ENCODE measurements around the gene FBF1.

The FBF1 gene

DNA sequence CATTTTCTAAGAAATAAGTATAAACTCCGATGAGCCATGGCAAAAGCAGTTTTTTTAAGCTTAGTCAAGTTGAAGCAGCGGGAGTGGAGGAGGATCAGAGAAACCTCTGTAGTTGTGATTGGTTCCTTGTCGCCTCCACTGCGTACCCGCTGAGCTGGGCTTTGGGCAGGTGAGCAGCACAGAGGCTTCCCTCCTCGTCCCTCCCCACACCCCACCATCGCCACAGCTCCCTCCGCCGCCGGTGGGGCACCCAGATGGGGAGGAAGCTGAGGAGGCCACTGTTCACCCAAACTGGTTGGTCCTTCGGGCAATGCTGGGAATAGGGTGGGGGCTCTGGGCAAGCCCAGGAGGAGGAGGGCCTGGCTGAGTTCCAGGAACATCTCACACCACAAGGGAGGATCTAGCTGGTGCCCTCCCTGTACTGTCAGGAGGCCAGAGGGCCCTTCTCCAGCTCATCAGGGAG is 31.0 kb downstream of the FBF1 start:
- Histone ChIP-seq H3K27ac (ENCODE audit: low read depth, low read length) (no peak overlapping the region), H3K4me2 (ENCODE audit: low read length) (no peak overlapping the region), H3K36me3 (ENCODE audit: control insufficient read depth, low read length) (peaks cover 8% of the 10 kb centered on the region; the same call in 1 of the 2 replicates), H3K9me2 (replicated peaks; ENCODE audit: control insufficient read depth, low read length) (no peaks in the 10 kb centered on the region), H3K4me1 (ENCODE audit: control insufficient read depth, low read length) (peaks cover 8% of the 10 kb centered on the region), H3K79me2 (ENCODE audit: control insufficient read depth, low read length) (no peaks in the 10 kb centered on the region), H3F3A (ENCODE audit: control insufficient read depth, insufficient read depth) (0 out of 2 replicates have a peak, but pooled peaks cover 3% of the 10 kb centered on the region), H3K4me3 (ENCODE audit: low read length) (no peak overlapping the region), H3K9me3 (ENCODE audit: control insufficient read depth, insufficient read depth, low read length) (no peaks in the 10 kb centered on the region), H3K27me3 (ENCODE audit: control insufficient read depth, low read length) (no peaks in the 10 kb centered on the region), H4K20me1 (ENCODE audit: control insufficient read depth, insufficient read depth, low read depth, low read length) (no peaks in the 10 kb centered on the region)
- TF ChIP-seq EZH2phosphoT487 (IDR thresholded peaks at IDR 0.05; ENCODE audit: borderline replicate concordance, low read length): no peak
- TF ChIP-seq, protein P1, sequence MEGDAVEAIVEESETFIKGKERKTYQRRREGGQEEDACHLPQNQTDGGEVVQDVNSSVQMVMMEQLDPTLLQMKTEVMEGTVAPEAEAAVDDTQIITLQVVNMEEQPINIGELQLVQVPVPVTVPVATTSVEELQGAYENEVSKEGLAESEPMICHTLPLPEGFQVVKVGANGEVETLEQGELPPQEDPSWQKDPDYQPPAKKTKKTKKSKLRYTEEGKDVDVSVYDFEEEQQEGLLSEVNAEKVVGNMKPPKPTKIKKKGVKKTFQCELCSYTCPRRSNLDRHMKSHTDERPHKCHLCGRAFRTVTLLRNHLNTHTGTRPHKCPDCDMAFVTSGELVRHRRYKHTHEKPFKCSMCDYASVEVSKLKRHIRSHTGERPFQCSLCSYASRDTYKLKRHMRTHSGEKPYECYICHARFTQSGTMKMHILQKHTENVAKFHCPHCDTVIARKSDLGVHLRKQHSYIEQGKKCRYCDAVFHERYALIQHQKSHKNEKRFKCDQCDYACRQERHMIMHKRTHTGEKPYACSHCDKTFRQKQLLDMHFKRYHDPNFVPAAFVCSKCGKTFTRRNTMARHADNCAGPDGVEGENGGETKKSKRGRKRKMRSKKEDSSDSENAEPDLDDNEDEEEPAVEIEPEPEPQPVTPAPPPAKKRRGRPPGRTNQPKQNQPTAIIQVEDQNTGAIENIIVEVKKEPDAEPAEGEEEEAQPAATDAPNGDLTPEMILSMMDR (IDR thresholded peaks at IDR 0.05; ENCODE audit: low read depth, low read length, poor library complexity, severe bottlenecking): no peak

DNA sequence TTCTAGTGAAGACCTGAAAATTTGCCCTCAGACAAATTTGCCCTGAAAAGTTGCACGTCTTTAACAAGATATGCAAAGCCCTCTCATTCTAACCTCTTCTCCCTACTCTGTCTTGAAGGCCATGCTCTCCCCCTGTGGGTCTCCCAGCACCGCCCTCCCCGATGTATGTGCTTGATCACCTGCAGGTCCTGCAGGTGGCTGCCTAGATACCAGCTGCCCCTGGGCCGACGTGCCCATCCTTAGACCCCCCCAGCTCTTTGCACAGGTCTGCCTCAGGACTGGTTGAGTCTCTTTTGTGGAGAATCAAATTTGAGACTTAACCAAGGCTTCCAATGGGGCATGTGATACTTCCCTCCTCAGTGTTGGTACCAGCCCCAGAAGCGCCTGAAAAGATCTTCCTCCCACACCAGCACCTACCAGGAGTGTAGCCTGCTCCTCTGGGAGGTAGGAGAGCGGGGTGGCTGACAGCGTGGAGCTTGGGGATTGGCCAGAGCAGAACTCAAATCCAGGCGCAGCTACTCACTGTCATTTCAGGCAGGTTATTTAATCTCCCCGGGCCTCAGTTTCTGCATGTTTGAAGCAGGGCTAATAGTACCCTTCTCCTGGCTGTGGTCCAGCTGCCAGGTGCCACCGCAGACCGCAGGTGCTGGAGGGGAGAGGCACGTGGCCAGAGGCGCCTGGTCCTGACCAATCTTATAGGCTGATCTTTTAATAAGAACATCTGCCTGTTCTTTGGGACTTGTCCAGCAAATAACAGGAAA is 31.6 kb downstream of the FBF1 start:
- no peaks in the 10 kb centered on the region for H3K9me3 ChIP-seq (ENCODE audit: control insufficient read depth, insufficient read depth, low read length)
- no peaks in the 10 kb centered on the region for H3K27me3 ChIP-seq (ENCODE audit: control insufficient read depth, low read length)
- TF ChIP-seq, protein P1 (IDR thresholded peaks at IDR 0.05; ENCODE audit: low read depth, low read length, poor library complexity, severe bottlenecking): no peak
- TF ChIP-seq EZH2phosphoT487 (IDR thresholded peaks at IDR 0.05; ENCODE audit: borderline replicate concordance, low read length): no peak
- no peaks in the 10 kb centered on the region for H4K20me1 ChIP-seq (ENCODE audit: control insufficient read depth, insufficient read depth, low read depth, low read length)
- peaks cover 8% of the 10 kb centered on the region for H3K4me1 ChIP-seq (ENCODE audit: control insufficient read depth, low read length)
- H3K4me3 ChIP-seq (ENCODE audit: low read length): no peak overlapping the region
- peaks cover 10% of the 10 kb centered on the region; the same call in 1 of the 2 replicates for H3K36me3 ChIP-seq (ENCODE audit: control insufficient read depth, low read length)
- peaks cover 3% of the 10 kb centered on the region for H3K79me2 ChIP-seq (ENCODE audit: control insufficient read depth, low read length)
- no peak overlapping the region for H3K4me2 ChIP-seq (ENCODE audit: low read length)
- no peak overlapping the region for H3K27ac ChIP-seq (ENCODE audit: low read depth, low read length)
- H3K9me2 ChIP-seq (replicated peaks; ENCODE audit: control insufficient read depth, low read length): no peaks in the 10 kb centered on the region
- 0 out of 2 replicates have a peak, but pooled peaks cover 3% of the 10 kb centered on the region for H3F3A ChIP-seq (ENCODE audit: control insufficient read depth, insufficient read depth)

DNA sequence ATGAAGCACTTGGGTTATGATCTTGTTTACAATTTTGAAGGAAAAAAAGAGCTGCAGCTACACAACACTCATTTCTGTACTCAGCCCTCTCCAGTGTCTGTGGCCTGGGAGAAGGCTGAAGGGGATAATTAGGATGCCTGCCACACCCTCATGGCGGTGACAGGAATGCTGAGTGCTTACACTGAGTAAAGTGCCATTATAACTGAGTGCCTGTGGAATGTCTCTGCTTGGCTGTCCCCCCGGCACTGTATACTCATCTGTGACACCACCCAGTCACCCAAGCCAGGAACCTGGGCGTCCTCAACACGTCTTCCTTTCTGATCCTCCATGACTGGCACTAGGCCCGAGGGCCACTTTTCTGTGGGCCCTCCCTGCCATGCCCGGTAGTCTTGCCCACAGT is 32.6 kb downstream of the FBF1 start:
- TF ChIP-seq, protein P1 (IDR thresholded peaks at IDR 0.05; ENCODE audit: low read depth, low read length, poor library complexity, severe bottlenecking): no peak
- no peak for TF ChIP-seq EZH2phosphoT487 (IDR thresholded peaks at IDR 0.05; ENCODE audit: borderline replicate concordance, low read length)
- H3K27ac ChIP-seq (ENCODE audit: low read depth, low read length): no peak overlapping the region
- peaks cover 16% of the 10 kb centered on the region for H3K4me1 ChIP-seq (ENCODE audit: control insufficient read depth, low read length)

More for the DNA sequence above, 32.6 kb downstream of the FBF1 start:
- Histone ChIP-seq H4K20me1 (ENCODE audit: control insufficient read depth, insufficient read depth, low read depth, low read length) (no peaks in the 10 kb centered on the region), H3K9me3 (ENCODE audit: control insufficient read depth, insufficient read depth, low read length) (no peaks in the 10 kb centered on the region), H3K4me3 (ENCODE audit: low read length) (no peak overlapping the region), H3K4me2 (ENCODE audit: low read length) (no peak overlapping the region), H3K36me3 (ENCODE audit: control insufficient read depth, low read length) (peaks cover 14% of the 10 kb centered on the region; the same call in 1 of the 2 replicates), H3K9me2 (replicated peaks; ENCODE audit: control insufficient read depth, low read length) (no peaks in the 10 kb centered on the region), H3K79me2 (ENCODE audit: control insufficient read depth, low read length) (peaks cover 14% of the 10 kb centered on the region), H3K27me3 (ENCODE audit: control insufficient read depth, low read length) (no peaks in the 10 kb centered on the region), H3F3A (ENCODE audit: control insufficient read depth, insufficient read depth) (0 out of 2 replicates have a peak, but pooled peaks cover 3% of the 10 kb centered on the region)
